Spleen (tissue), 11 donors: ENCODE data around the gene NINJ1. TPM values are rescaled to one million over a fixed set of nuclear protein-coding genes. Genes with fewer than 3 reads are reported as not detected.

ENCODE experiments used
- DNase-seq: peaks from one replicate; pipeline ENCODE4 v3.0.0-alpha.2; 2020
- H3K27ac ChIP-seq, 8 donors: fragments of 200-600 bp; sonication (generic) in 7 of 8; 1 replicate in 4 of 8; 2 replicates in 4 of 8; pipeline versions ENCODE4 v1.5.0 to v1.8.0; 2016 to 2021; ENCODE audit warnings: inconsistent platforms in 4 of 8, mild to moderate bottlenecking in 4 of 8, moderate library complexity in 1 of 8
- H3K27me3 ChIP-seq, 7 donors: fragments of 200-600 bp; sonication (generic) in 6 of 7; replicated peaks in 1 of 7; 1 replicate in 4 of 7; 2 replicates in 3 of 7; pipeline versions ENCODE4 v1.5.0 to v1.8.0; 2016 to 2021; ENCODE audit warnings: inconsistent platforms in 3 of 7, mild to moderate bottlenecking in 1 of 7
- H3K36me3 ChIP-seq, 6 donors: fragments of 200-600 bp; sonication (generic) in 5 of 6; 1 replicate in 4 of 6; 2 replicates in 2 of 6; pipeline versions ENCODE4 v1.5.0 to v1.8.0; 2016 to 2021; ENCODE audit warnings: inconsistent platforms in 2 of 6
- H3K4me1 ChIP-seq, 6 donors: fragments of 200-600 bp; sonication (generic) in 5 of 6; 1 replicate in 3 of 6; 2 replicates in 3 of 6; pipeline versions ENCODE4 v1.5.0 to v1.8.0; 2016 to 2021; ENCODE audit warnings: inconsistent platforms in 3 of 6
- H3K4me3 ChIP-seq, 8 donors: fragments of 200-600 bp; sonication (generic) in 7 of 8; 1 replicate in 4 of 8; 2 replicates in 4 of 8; pipeline versions ENCODE4 v1.5.0 to v1.8.0; 2016 to 2021; ENCODE audit warnings: inconsistent platforms in 4 of 8, mild to moderate bottlenecking in 4 of 8, moderate library complexity in 2 of 8
- H3K9me3 ChIP-seq, 8 donors: fragments of 200-600 bp; sonication (generic) in 7 of 8; 1 replicate in 4 of 8; 2 replicates in 4 of 8; pipeline versions ENCODE4 v1.5.0 to v1.8.0; 2016 to 2021; ENCODE audit warnings: inconsistent platforms in 4 of 8
- CTCF ChIP-seq, 11 experiments: fragments of 200-600 bp in 7 of 11; fragments of 450-650 bp in 4 of 11; sonication (generic) in 4 of 11; IDR thresholded peaks in 8 of 11; conservative IDR thresholded peaks in 3 of 11; 1 replicate in 7 of 11; 2 replicates in 4 of 11; pipeline versions ENCODE4 v1.4.0 to v1.8.0; 2016 to 2021; ENCODE audit warnings: antibody characterized with exemption in 11 of 11, inconsistent platforms in 4 of 11, mild to moderate bottlenecking in 1 of 11
- POLR2A ChIP-seq, 3 donors: fragments of 450-650 bp; IDR thresholded peaks; one replicate each; pipeline ENCODE4 v1.5.1; 2017; ENCODE audit warnings: antibody characterized with exemption in 3 of 3, mild to moderate bottlenecking in 1 of 3
- POLR2AphosphoS5 ChIP-seq, 3 donors: sonication (generic); formaldehyde crosslinking; IDR thresholded peaks; one replicate each; pipeline ENCODE4 v1.5.1; 2017; ENCODE audit warnings: antibody characterized with exemption in 3 of 3
- WGBS, 5 donors: extraction: QIAGEN DNeasy Blood & Tissue Kit in 3 of 5; methylation state at CpG; one replicate each; pipeline versions ENCODE4 v1.1.5 to v1.1.7; 2013 to 2018; 5-methylcytosine and 5-hydroxymethylcytosine counted together
- intact Hi-C: fragments of 100-400 bp; cut with DNase I; formaldehyde crosslinking; loops from one replicate; pipeline ENCODE4 v1.15.0; 2023; ENCODE audit warnings: low total_unique reads
- polyA plus RNA-seq, 3 donors: library from polyadenylated mRNA; stranded (reverse); fragments of 200-250 nt; gene quantifications; one replicate each; pipeline ENCODE4 v1.2.1, GENCODE V29; 2013
- total RNA-seq, 7 donors: library from RNA; depleted of rRNA in 3 of 7; stranded (reverse); fragments of >200 nt in 3 of 7; fragmentation: NEBNext Ultra II Directional in 4 of 7; extraction: Animal tissue kit (Norgen Biotek cat#: 25700) in 4 of 7; gene quantifications; one replicate each; pipeline versions ENCODE4 v1.1.0 to v1.2.1, GENCODE V29; 2016 to 2021
- donor health status: healthy with polysubstance abuse.
- donor health status: DM: no; HTN: no; CAD: no; lungs with moderate emphysema.
- donor health status: DM: no; HTN: no; CAD: no.
- donor health status: Bipolar disorder and iron deficiency.
- donor health status: healthy.
- donor health status: DM: no; HTN: no; CAD: no.
- donor health status: DM: yes; HTN: yes; CAD: no.

NINJ1 gene
- total and polyA plus RNA-seq, 10 donors: 26.5 to 142 (median 104) TPM

GRCh38 chr9:93155716-93156474 lies 21.8 kb upstream of the NINJ1 start:
- WGBS, 5 donors: 85 to 93% (median 91%) methylated on average over 16 of the region's 16 CpGs
- intact Hi-C loops: loop anchor here (5.0 kb wide), 1 partner anchor 146 kb away; no protein-coding TSS in a partner anchor
- no peak for TF ChIP-seq POLR2A (IDR thresholded peaks at IDR 0.05)
- TF ChIP-seq CTCF (IDR thresholded peaks at IDR 0.05 in 8 of 11, conservative IDR thresholded peaks at IDR 0.05 in 3 of 11): no peak
- no peak for TF ChIP-seq POLR2AphosphoS5 (IDR thresholded peaks at IDR 0.05)
- H3K27ac ChIP-seq: no peak overlapping the region
- H3K27me3 ChIP-seq: no peaks in the 10 kb centered on the region
- peaks cover 0 to 13% (median 8%) of the 10 kb centered on the region in 6 donors for H3K4me1 ChIP-seq
- no peak overlapping the region for H3K4me3 ChIP-seq
- no peaks in the 10 kb centered on the region for H3K36me3 ChIP-seq
- H3K9me3 ChIP-seq: no peaks in the 10 kb centered on the region
- no peak for DNase-seq

- Histone ChIP-seq H3K27ac (no peak overlapping the region), H3K27me3 (no peaks in the 10 kb centered on the region), H3K4me1 (peaks cover 0 to 6% (median 0%) of the 10 kb centered on the region in 6 donors), H3K9me3 (no peaks in the 10 kb centered on the region), H3K36me3 (no peaks in the 10 kb centered on the region), H3K4me3 (no peak overlapping the region)
- TF ChIP-seq POLR2AphosphoS5 (IDR thresholded peaks at IDR 0.05): no peak
- TF ChIP-seq POLR2A (IDR thresholded peaks at IDR 0.05): no peak
- TF ChIP-seq CTCF (IDR thresholded peaks at IDR 0.05 in 8 of 11, conservative IDR thresholded peaks at IDR 0.05 in 3 of 11): peak in 10 of 11 experiments; percentile 24 to 74 (median 58)
- 76 to 85% (median 82%) methylated on average over 14 of the region's 14 CpGs for WGBS, 5 donors
- DNase-seq: peak; percentile 74
- intact Hi-C loops: no loop called here
Measured at GRCh38 chr9:93154293-93154903, 20.3 kb upstream of the NINJ1 start.

- H3K4me3 ChIP-seq: no peak overlapping the region
- TF ChIP-seq POLR2A (IDR thresholded peaks at IDR 0.05) (no peak), CTCF (IDR thresholded peaks at IDR 0.05 in 8 of 11, conservative IDR thresholded peaks at IDR 0.05 in 3 of 11) (no peak), POLR2AphosphoS5 (IDR thresholded peaks at IDR 0.05) (no peak)
- no peak for DNase-seq
- no peaks in the 10 kb centered on the region for H3K27me3 ChIP-seq
- 84 to 92% (median 85%) methylated on average over 9 to 10 of the region's 10 CpGs for WGBS, 5 donors
- H3K4me1 ChIP-seq: peaks cover 0 to 6% (median 0%) of the 10 kb centered on the region in 6 donors
- no peaks in the 10 kb centered on the region for H3K36me3 ChIP-seq
- intact Hi-C loops: no loop called here
- H3K27ac ChIP-seq: no peak overlapping the region
- peaks cover 0 to 7% (median 0%) of the 10 kb centered on the region in 8 donors for H3K9me3 ChIP-seq
Measured at GRCh38 chr9:93151097-93151784, 17.2 kb upstream of the NINJ1 start.
